Lung (tissue), 12 donors: Measurements from ENCODE around the gene YAE1. TPM values are rescaled to one million over a fixed set of nuclear protein-coding genes. Genes with fewer than 3 reads are reported as not detected.

Experiments
- ATAC-seq: fragments of 200-7000 bp; cut with Tn5 transposase; one replicate; pipeline ENCODE4 v1.9.1; 2020; ENCODE audit warnings: moderate number of reproducible peaks; ENCODE audit not compliant: insufficient read depth, low FRiP score
- DNase-seq, 3 donors: peaks; one replicate each; pipeline ENCODE4 v3.0.0-alpha.2; 2013 to 2017
- H3K27ac ChIP-seq, 2 donors: one replicate each; pipeline ENCODE4 v1.5.1; 2013; ENCODE audit warnings: mild to moderate bottlenecking in 2 of 2, moderate library complexity in 2 of 2, control low read depth in 1 of 2, inconsistent platforms in 1 of 2, low read depth in 1 of 2, low read length in 1 of 2
- H3K27me3 ChIP-seq, 3 donors: one replicate each; pipeline ENCODE4 v1.5.1; 2013; ENCODE audit warnings: low read length in 2 of 3; ENCODE audit not compliant: control insufficient read depth in 3 of 3, insufficient read depth in 3 of 3
- H3K36me3 ChIP-seq, 4 donors: one replicate each; pipeline ENCODE4 v1.5.1; 2013; ENCODE audit warnings: low read length in 4 of 4, mild to moderate bottlenecking in 1 of 4, moderate library complexity in 1 of 4; ENCODE audit not compliant: control insufficient read depth in 4 of 4, insufficient read depth in 4 of 4
- H3K4me1 ChIP-seq, 5 donors: one replicate each; pipeline ENCODE4 v1.5.1; 2013; ENCODE audit warnings: low read length in 5 of 5, mild to moderate bottlenecking in 2 of 5, moderate library complexity in 1 of 5; ENCODE audit not compliant: control insufficient read depth in 5 of 5, insufficient read depth in 5 of 5
- H3K4me3 ChIP-seq: one replicate; pipeline ENCODE4 v1.5.1; 2013; ENCODE audit warnings: mild to moderate bottlenecking, control low read depth, moderate library complexity
- H3K9ac ChIP-seq, 2 donors: one replicate each; pipeline ENCODE4 v1.5.1; 2013; ENCODE audit warnings: low read length in 2 of 2, control low read depth in 1 of 2; ENCODE audit not compliant: insufficient read depth in 1 of 2
- H3K9me3 ChIP-seq, 4 donors: one replicate each; pipeline ENCODE4 v1.5.1; 2013; ENCODE audit warnings: low read length in 3 of 4, mild to moderate bottlenecking in 1 of 4, moderate library complexity in 1 of 4; ENCODE audit not compliant: control insufficient read depth in 4 of 4, insufficient read depth in 3 of 4
- WGBS, 2 donors: extraction: QIAGEN DNeasy Blood & Tissue Kit; methylation state at CpG; one replicate each; pipeline ENCODE4 v1.1.7; 2013; 5-methylcytosine and 5-hydroxymethylcytosine counted together
- polyA plus RNA-seq, 2 donors: library from polyadenylated mRNA; stranded (reverse); fragments of 200-250 nt; gene quantifications; one replicate each; pipeline ENCODE4 v1.2.1, GENCODE V29; 2013
- total RNA-seq, 2 donors: library from RNA; depleted of rRNA in 1 of 2; stranded (reverse); fragments of >200 nt in 1 of 2; gene quantifications; one replicate each; pipeline ENCODE4 v1.2.1, GENCODE V29; 2014 to 2021
- TF ChIP-seq, protein P1 (sequence below): IDR thresholded peaks from 2 replicates; pipeline ENCODE4 v1.5.1; 2012; ENCODE audit warnings: mild to moderate bottlenecking; ENCODE audit errors: control extremely low read depth, extremely low read depth
- donor health status: control.
- donor health status: control.
- donor health status: Bipolar disorder and iron deficiency.
- donor health status: healthy.
- donor health status: DM: yes; HTN: yes; CAD: no.

YAE1 gene
- total and polyA plus RNA-seq, 4 donors = 15.4 to 35.0 (median 23.6) TPM

- 85 to 94% methylated on average over 2 of the region's 2 CpGs for WGBS, 2 donors
- peaks cover 0 to 2% (median 0%) of the 10 kb centered on the region in 3 donors for H3K27me3 ChIP-seq
- peaks cover 0 to 12% (median 2%) of the 10 kb centered on the region in 5 donors for H3K4me1 ChIP-seq
- no peaks in the 10 kb centered on the region for H3K36me3 ChIP-seq
- TF ChIP-seq, protein P1, sequence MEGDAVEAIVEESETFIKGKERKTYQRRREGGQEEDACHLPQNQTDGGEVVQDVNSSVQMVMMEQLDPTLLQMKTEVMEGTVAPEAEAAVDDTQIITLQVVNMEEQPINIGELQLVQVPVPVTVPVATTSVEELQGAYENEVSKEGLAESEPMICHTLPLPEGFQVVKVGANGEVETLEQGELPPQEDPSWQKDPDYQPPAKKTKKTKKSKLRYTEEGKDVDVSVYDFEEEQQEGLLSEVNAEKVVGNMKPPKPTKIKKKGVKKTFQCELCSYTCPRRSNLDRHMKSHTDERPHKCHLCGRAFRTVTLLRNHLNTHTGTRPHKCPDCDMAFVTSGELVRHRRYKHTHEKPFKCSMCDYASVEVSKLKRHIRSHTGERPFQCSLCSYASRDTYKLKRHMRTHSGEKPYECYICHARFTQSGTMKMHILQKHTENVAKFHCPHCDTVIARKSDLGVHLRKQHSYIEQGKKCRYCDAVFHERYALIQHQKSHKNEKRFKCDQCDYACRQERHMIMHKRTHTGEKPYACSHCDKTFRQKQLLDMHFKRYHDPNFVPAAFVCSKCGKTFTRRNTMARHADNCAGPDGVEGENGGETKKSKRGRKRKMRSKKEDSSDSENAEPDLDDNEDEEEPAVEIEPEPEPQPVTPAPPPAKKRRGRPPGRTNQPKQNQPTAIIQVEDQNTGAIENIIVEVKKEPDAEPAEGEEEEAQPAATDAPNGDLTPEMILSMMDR = no peak
- H3K4me3 ChIP-seq = no peak overlapping the region
- no peak for DNase-seq
- H3K27ac ChIP-seq = no peak overlapping the region
- no peak for ATAC-seq
- H3K9ac ChIP-seq = no peak overlapping the region
- no peaks in the 10 kb centered on the region for H3K9me3 ChIP-seq
Observed at GRCh38 chr7:39614299-39614698, 48.1 kb downstream of the YAE1 start.

DNA sequence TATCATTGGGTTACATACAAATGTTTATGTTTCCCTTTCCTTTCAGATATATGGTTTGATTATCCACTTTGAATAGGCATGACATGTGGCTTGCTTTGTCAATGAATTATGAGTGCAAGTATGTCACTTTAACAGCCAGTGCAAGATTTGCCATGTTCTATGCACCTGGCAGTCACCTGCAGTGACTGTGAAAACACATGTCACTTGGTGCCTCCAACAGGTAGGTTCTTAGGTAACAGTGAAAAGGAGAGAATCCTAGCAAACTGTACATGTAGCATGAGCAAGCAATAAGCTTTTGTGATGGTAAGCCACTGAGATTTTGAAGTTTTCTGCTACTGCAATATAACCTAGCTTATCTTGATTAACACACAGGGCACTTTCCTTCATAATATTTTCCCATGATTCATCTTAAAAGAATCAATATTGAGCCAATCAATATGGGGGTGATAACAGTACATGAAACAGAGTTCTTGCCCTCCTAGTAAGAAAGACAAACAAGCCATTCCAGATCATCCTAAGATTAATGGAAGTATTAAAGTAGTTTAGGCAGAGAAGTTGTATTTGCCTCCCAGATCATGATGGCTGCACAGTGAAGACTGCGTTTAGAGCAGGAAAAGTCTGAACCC lies 49.3 kb downstream of the YAE1 start:
- WGBS, 2 donors = 76 to 86% methylated on average over 1 of the region's 1 CpG
- Histone ChIP-seq H3K4me1 (peaks cover 0 to 2% (median 0%) of the 10 kb centered on the region in 5 donors), H3K4me3 (no peak overlapping the region), H3K36me3 (no peaks in the 10 kb centered on the region), H3K9ac (no peak overlapping the region), H3K27ac (no peak overlapping the region), H3K27me3 (peaks cover 0 to 2% (median 0%) of the 10 kb centered on the region in 3 donors), H3K9me3 (no peaks in the 10 kb centered on the region)
- DNase-seq = no peak
- ATAC-seq = no peak
- TF ChIP-seq, protein P1 = no peak

DNA sequence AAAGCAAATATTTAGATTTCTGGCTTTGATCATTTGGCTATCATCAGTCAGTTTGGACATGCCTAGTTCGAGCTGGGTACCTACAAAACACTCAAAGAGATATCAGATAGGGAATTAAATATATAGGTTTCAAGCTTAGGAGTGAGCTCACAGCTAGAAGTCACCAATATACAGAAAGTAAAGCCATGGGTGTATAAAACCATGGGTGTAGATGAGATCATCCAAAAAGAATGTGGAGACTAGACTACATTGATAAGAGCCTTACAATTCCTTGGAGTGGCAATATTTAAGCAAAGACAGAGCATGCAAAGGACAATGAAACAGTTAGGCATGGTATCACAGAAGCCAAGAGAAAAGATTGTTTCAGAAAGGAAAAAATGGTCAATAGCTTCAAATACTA lies 49.9 kb downstream of the YAE1 start:
- Histone ChIP-seq H3K9ac (no peak overlapping the region), H3K27ac (no peak overlapping the region), H3K4me3 (no peak overlapping the region), H3K4me1 (peaks cover 0 to 2% (median 0%) of the 10 kb centered on the region in 5 donors), H3K36me3 (no peaks in the 10 kb centered on the region), H3K27me3 (peaks cover 0 to 2% (median 0%) of the 10 kb centered on the region in 3 donors), H3K9me3 (no peaks in the 10 kb centered on the region)
- TF ChIP-seq, protein P1 = no peak
- no peak for DNase-seq
- 38 to 71% methylated on average over 1 of the region's 1 CpG for WGBS, 2 donors
- no peak for ATAC-seq

DNA sequence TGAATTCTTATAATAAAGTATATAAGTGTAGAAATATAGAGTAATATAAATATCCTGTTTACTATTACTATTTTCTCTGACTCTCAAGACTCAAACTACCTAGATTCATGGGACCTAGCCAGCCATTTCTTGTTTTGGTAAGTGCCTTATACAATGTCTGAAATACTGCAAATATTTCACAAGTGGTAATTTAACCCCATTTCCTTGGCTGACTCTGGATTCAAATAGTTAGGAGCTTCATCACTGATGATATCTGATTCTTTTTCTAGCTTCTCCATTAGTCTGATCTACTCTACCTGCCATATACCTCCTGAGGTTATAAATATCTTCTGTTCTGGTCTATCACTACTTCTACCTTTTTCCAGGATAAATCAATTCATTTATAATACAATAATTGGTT lies 50.8 kb downstream of the YAE1 start:
- Histone ChIP-seq H3K4me3 (no peak overlapping the region), H3K27ac (no peak overlapping the region), H3K4me1 (peaks cover 0 to 4% (median 1%) of the 10 kb centered on the region in 5 donors), H3K27me3 (peaks cover 0 to 2% (median 0%) of the 10 kb centered on the region in 3 donors), H3K36me3 (no peaks in the 10 kb centered on the region), H3K9me3 (no peaks in the 10 kb centered on the region), H3K9ac (no peak overlapping the region)
- ATAC-seq (no peak), DNase-seq (no peak)
- TF ChIP-seq, protein P1 = no peak
